SJSA1 (cell line): ENCODE results near the gene AATF. TPM values are rescaled to one million over a fixed set of nuclear protein-coding genes. Genes with fewer than 3 reads are reported as not detected.

Source experiments
- DNase-seq, 2 experiments: peaks; one replicate each; pipeline ENCODE4 v3.0.0-alpha.2; 2015 to 2020; ENCODE audit warnings: low spot score in 2 of 2, low read depth in 1 of 2
- H3K27ac ChIP-seq: fragments of 250-450 bp; sonication (Bioruptor Pico); 2 replicates; pipeline ENCODE4 v1.5.1; 2020; ENCODE audit warnings: mild to moderate bottlenecking, moderate library complexity
- H3K27me3 ChIP-seq: fragments of 250-450 bp; sonication (Bioruptor Pico); replicated peaks from 2 replicates; pipeline ENCODE4 v1.5.1; 2020; ENCODE audit warnings: mild to moderate bottlenecking, moderate library complexity
- H3K36me3 ChIP-seq: fragments of 250-450 bp; sonication (Bioruptor Pico); 2 replicates; pipeline ENCODE4 v1.5.1; 2020; ENCODE audit warnings: mild to moderate bottlenecking
- H3K4me1 ChIP-seq: fragments of 250-450 bp; sonication (Bioruptor Pico); replicated peaks from 2 replicates; pipeline ENCODE4 v1.6.1; 2021; ENCODE audit warnings: mild to moderate bottlenecking
- H3K4me3 ChIP-seq: fragments of 250-450 bp; sonication (Bioruptor Pico); 2 replicates; pipeline ENCODE4 v1.5.1; 2020; ENCODE audit warnings: mild to moderate bottlenecking
- H3K9me3 ChIP-seq: fragments of 250-450 bp; sonication (Bioruptor Pico); replicated peaks from 2 replicates; pipeline ENCODE4 v1.5.1; 2020; ENCODE audit warnings: mild to moderate bottlenecking
- total RNA-seq: library from RNA; depleted of rRNA; stranded (reverse); fragments of >200 nt; shearing (Covaris generic); gene quantifications from 2 replicates; pipeline ENCODE4 v1.2.3, GENCODE V29; 2014; rRNA removed

The AATF gene
- total RNA-seq, 1 experiment from 2014 or later = 52.2 TPM

GRCh38 chr17:37098152-37098551, 149.4 kb downstream of the AATF start:
- Histone ChIP-seq H3K4me1 (no peaks in the 10 kb centered on the region), H3K36me3 (peaks cover 29% of the 10 kb centered on the region), H3K27ac (no peak overlapping the region), H3K4me3 (no peak overlapping the region), H3K9me3 (no peaks in the 10 kb centered on the region), H3K27me3 (no peaks in the 10 kb centered on the region)
- no peak for DNase-seq

DNA sequence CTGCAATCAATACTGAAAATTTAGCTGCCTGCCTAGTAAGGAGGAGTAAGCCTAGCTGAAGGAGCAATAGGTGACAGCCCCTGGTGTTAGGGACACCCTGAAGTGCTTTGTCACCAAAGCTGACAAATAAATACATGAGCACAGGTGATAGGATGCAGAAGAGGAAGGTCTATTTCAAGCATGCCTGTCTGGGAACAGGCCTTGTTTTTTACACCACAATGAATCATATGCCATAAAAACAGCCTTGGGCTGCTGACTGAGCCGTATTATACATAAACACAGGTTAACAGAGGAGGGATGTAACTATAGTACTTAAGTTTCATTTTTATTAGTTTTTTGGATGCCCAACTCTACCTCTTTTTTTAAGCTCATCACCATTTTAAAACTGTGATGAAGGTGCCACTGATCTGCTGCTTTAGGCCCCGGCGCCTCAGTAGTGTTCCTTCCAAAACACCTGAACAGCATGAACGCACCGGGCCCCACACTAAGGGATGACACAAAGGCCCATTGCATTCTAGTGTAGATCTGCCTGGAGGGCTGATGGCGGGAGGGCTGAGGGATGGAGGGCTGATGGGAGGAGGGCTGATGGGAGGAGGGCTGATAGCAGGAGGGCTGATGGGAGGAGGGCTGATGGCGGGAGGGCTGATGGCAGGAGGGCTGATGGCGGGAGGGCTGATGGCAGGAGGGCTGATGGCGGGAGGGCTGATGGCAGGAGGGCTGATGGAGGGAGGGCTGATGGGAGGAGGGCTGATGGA, 150.3 kb downstream of the AATF start:
- no peaks in the 10 kb centered on the region for H3K9me3 ChIP-seq
- peaks cover 30% of the 10 kb centered on the region for H3K36me3 ChIP-seq
- H3K4me1 ChIP-seq = no peaks in the 10 kb centered on the region
- H3K27me3 ChIP-seq = no peaks in the 10 kb centered on the region
- H3K27ac ChIP-seq = no peak overlapping the region
- no peak for DNase-seq
- no peak overlapping the region for H3K4me3 ChIP-seq

GRCh38 chr17:37100231-37100630, 151.5 kb downstream of the AATF start:
- H3K9me3 ChIP-seq = no peaks in the 10 kb centered on the region
- no peaks in the 10 kb centered on the region for H3K27me3 ChIP-seq
- peaks cover 27% of the 10 kb centered on the region for H3K36me3 ChIP-seq
- no peak overlapping the region for H3K4me3 ChIP-seq
- no peak overlapping the region for H3K27ac ChIP-seq
- no peaks in the 10 kb centered on the region for H3K4me1 ChIP-seq
- no peak for DNase-seq

- no peak for DNase-seq
- Histone ChIP-seq H3K4me1 (no peaks in the 10 kb centered on the region), H3K27me3 (no peaks in the 10 kb centered on the region), H3K4me3 (no peak overlapping the region), H3K9me3 (no peaks in the 10 kb centered on the region), H3K36me3 (peaks cover 18% of the 10 kb centered on the region), H3K27ac (no peak overlapping the region)
These were observed 152.6 kb downstream of the AATF start for GRCh38 chr17:37101306-37101705.

GRCh38 chr17:37103231-37103630, 154.5 kb downstream of the AATF start:
- Histone ChIP-seq H3K36me3 (peaks cover 8% of the 10 kb centered on the region; the same call in 1 of the 2 replicates), H3K9me3 (no peaks in the 10 kb centered on the region), H3K4me3 (no peak overlapping the region), H3K4me1 (no peaks in the 10 kb centered on the region), H3K27ac (no peak overlapping the region), H3K27me3 (no peaks in the 10 kb centered on the region)
- no peak for DNase-seq

- Histone ChIP-seq H3K4me1 (no peaks in the 10 kb centered on the region), H3K9me3 (no peaks in the 10 kb centered on the region), H3K36me3 (peaks cover 19% of the 10 kb centered on the region), H3K27me3 (no peaks in the 10 kb centered on the region), H3K4me3 (no peak overlapping the region), H3K27ac (no peak overlapping the region)
- no peak for DNase-seq
These were observed 157.3 kb downstream of the AATF start for GRCh38 chr17:37106049-37106448.

Other genes starting within 250 kb of the AATF start
- not detected in 2 replicates for gene LHX1, start 11.5 kb upstream of the AATF start, total RNA-seq